Transverse colon (tissue), 4 donors: ENCODE data around the gene NTF3. TPM values are rescaled to one million over a fixed set of nuclear protein-coding genes. Genes with fewer than 3 reads are reported as not detected.

ENCODE experiments used
- DNase-seq: peaks from one replicate; pipeline ENCODE4 v3.0.0-alpha.2; 2019
- H3K27ac ChIP-seq, 4 donors: fragments of 200-600 bp; sonication (generic); 2 replicates each; pipeline ENCODE4 v1.5.1; 2016 to 2018; ENCODE audit warnings: inconsistent platforms in 4 of 4
- H3K27me3 ChIP-seq: fragments of 200-600 bp; sonication (generic); 2 replicates; pipeline ENCODE4 v1.5.1; 2017; ENCODE audit warnings: inconsistent platforms
- H3K36me3 ChIP-seq, 4 donors: fragments of 200-600 bp; sonication (generic); 2 replicates each; pipeline ENCODE4 v1.5.1; 2017 to 2019; ENCODE audit warnings: inconsistent platforms in 4 of 4
- H3K4me1 ChIP-seq, 4 donors: fragments of 200-600 bp; sonication (generic); 2 replicates each; pipeline ENCODE4 v1.5.1; 2017 to 2020; ENCODE audit warnings: inconsistent platforms in 4 of 4
- H3K4me3 ChIP-seq, 4 donors: fragments of 200-600 bp; sonication (generic); 1 replicate in 1 of 4; 2 replicates in 3 of 4; pipeline versions ENCODE4 v1.5.1 to v1.6.1; 2017 to 2019; ENCODE audit warnings: inconsistent platforms in 4 of 4
- H3K9me3 ChIP-seq, 2 donors: fragments of 200-600 bp; sonication (generic); 2 replicates each; pipeline ENCODE4 v1.5.1; 2017 to 2019; ENCODE audit warnings: inconsistent platforms in 2 of 2
- EP300 ChIP-seq: sonication (generic); formaldehyde crosslinking; IDR thresholded peaks from one replicate; pipeline ENCODE4 v1.6.1; 2017; ENCODE audit warnings: antibody characterized with exemption, low read depth
- POLR2A ChIP-seq: fragments of 450-650 bp; IDR thresholded peaks from one replicate; pipeline ENCODE4 v1.6.1; 2016; ENCODE audit warnings: antibody characterized with exemption, mild to moderate bottlenecking, moderate library complexity
- POLR2AphosphoS5 ChIP-seq, 3 donors: sonication (generic); formaldehyde crosslinking; IDR thresholded peaks; one replicate each; pipeline ENCODE4 v1.6.1; 2016; ENCODE audit warnings: antibody characterized with exemption in 3 of 3
- WGBS, 2 donors: methylation state at CpG; one replicate each; pipeline ENCODE4 v1.1.5; 2018; ENCODE audit warnings: low coverage in 1 of 2; 5-methylcytosine and 5-hydroxymethylcytosine counted together
- in situ Hi-C, 4 donors: fragments of 200-750 bp; cut with MboI; loops; one replicate each; pipeline versions ENCODE4 v1.15.0 to v1.15.1; 2017; ENCODE audit warnings: low sequenced_read_pairs in 3 of 4, low pct_ligation_motif_present in 1 of 4, low pct_unique_long_range_greater_than_20kb in 1 of 4
- intact Hi-C: fragments of 100-400 bp; cut with DNase I; formaldehyde crosslinking; loops from one replicate; pipeline ENCODE4 v1.15.1; 2023; ENCODE audit warnings: low total_unique reads
- total RNA-seq, 4 donors: library from RNA; depleted of rRNA; stranded (reverse); fragments of >200 nt; gene quantifications; one replicate each; pipeline ENCODE4 v1.1.0, GENCODE V29; 2016
- TF ChIP-seq, protein P1 (sequence below), 5 experiments: fragments of 200-600 bp in 3 of 5; fragments of 450-650 bp in 2 of 5; sonication (generic) in 3 of 5; IDR thresholded peaks; 1 replicate in 2 of 5; 2 replicates in 3 of 5; pipeline ENCODE4 v1.5.1; 2016 to 2017; ENCODE audit warnings: antibody characterized with exemption in 5 of 5, inconsistent platforms in 3 of 5, mild to moderate bottlenecking in 2 of 5, moderate library complexity in 1 of 5

The NTF3 gene
- total RNA-seq, 4 donors from 2014 or later = 0.68 TPM; not detected in 3

DNA sequence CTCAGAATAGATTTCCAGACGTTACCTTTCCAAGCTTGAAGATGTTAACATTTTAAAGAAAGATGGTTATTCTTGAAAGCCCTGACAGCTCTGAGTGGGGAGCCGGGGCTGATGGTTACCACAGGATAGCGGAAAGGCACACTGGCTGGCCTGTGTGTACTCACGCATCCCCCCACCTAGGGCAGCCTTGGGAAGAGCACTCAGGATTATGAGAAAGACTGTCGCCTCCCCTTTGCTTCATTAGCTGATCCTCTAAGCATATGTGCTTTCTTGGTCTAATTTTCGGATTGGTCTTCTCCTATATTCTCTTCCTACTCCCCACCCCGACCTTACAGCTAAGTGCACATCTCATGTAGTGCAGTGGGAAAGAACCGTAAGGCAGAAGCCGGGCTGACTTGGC is 20.7 kb downstream of the NTF3 start:
- no peak for DNase-seq
- TF ChIP-seq POLR2A (no peak), POLR2AphosphoS5 (IDR thresholded peaks at IDR 0.05) (no peak), EP300 (no peak)
- TF ChIP-seq, protein P1, sequence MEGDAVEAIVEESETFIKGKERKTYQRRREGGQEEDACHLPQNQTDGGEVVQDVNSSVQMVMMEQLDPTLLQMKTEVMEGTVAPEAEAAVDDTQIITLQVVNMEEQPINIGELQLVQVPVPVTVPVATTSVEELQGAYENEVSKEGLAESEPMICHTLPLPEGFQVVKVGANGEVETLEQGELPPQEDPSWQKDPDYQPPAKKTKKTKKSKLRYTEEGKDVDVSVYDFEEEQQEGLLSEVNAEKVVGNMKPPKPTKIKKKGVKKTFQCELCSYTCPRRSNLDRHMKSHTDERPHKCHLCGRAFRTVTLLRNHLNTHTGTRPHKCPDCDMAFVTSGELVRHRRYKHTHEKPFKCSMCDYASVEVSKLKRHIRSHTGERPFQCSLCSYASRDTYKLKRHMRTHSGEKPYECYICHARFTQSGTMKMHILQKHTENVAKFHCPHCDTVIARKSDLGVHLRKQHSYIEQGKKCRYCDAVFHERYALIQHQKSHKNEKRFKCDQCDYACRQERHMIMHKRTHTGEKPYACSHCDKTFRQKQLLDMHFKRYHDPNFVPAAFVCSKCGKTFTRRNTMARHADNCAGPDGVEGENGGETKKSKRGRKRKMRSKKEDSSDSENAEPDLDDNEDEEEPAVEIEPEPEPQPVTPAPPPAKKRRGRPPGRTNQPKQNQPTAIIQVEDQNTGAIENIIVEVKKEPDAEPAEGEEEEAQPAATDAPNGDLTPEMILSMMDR (IDR thresholded peaks at IDR 0.05) = no peak
- H3K9me3 ChIP-seq = no peaks in the 10 kb centered on the region
- WGBS, 2 donors = 90 to 92% methylated on average over 4 to 9 of the region's 9 CpGs
- H3K36me3 ChIP-seq = no peaks in the 10 kb centered on the region
- no peak overlapping the region for H3K27ac ChIP-seq
- H3K27me3 ChIP-seq = peaks cover 7% of the 10 kb centered on the region
- in situ Hi-C loops (loop anchor here in 1 of 4 donors (25.0 kb wide), 1 partner anchor 110 kb away; no protein-coding TSS in a partner anchor), intact Hi-C loops (no loop called here)
- peaks cover 0 to 18% (median 0%) of the 10 kb centered on the region in 4 donors for H3K4me1 ChIP-seq
- no peak overlapping the region for H3K4me3 ChIP-seq

DNA sequence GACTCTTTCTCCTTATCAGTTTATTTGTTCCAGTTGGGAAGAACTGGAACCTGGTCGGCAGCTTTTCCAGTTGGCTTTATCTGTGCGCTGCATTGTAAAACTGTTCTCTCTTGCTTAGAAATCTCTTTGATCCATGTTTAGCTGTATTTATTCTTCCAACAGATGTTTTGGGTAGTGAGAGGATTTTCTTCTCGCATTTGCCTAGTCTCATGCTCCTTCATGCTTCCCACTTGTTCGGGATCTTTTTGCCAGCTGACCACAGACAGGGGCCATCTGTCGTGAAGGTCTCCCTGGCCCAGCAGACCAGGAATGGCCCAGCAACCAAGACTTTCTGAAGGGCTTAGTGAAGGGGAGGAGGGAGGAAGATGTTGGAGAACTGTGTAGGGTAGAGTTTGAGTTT is 21.6 kb downstream of the NTF3 start:
- WGBS, 2 donors = 39% methylated on average over 5 of the region's 5 CpGs; no CpG with 5 or more reads in 1 of the 2 donors
- intact Hi-C loops (no loop called here), in situ Hi-C loops (loop anchor here in 1 of 4 donors (25.0 kb wide), 1 partner anchor 109 kb away; no protein-coding TSS in a partner anchor)
- no peak for DNase-seq
- peaks cover 0 to 22% (median 0%) of the 10 kb centered on the region in 4 donors for H3K4me1 ChIP-seq
- H3K27me3 ChIP-seq = peaks cover 7% of the 10 kb centered on the region
- no peak overlapping the region for H3K27ac ChIP-seq
- H3K36me3 ChIP-seq = no peaks in the 10 kb centered on the region
- no peak overlapping the region for H3K4me3 ChIP-seq
- TF ChIP-seq EP300 (no peak), POLR2AphosphoS5 (IDR thresholded peaks at IDR 0.05) (no peak), POLR2A (no peak)
- TF ChIP-seq, protein P1 (IDR thresholded peaks at IDR 0.05) = no peak
- H3K9me3 ChIP-seq = no peaks in the 10 kb centered on the region

DNA sequence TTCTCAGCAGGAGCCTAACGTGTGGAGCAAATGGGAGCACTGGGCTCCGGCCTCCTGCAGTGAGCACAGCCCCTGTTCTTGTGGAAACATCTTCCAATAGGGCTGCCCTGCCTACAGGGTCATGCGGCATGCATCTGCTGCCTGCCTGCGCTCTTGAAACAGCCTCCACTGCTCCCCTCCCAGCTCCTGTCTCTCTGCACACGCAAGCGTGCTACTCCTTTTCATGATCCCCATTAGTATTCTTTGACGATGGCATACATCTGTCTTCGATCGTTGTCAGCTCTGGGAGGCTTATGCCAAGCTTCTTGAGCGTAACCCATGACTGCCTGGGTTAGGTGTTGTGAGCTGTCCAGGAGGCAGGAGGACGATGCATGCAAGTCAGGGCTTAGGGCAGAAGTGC is 23.1 kb downstream of the NTF3 start:
- no peaks in the 10 kb centered on the region for H3K9me3 ChIP-seq
- peaks cover 0 to 18% (median 0%) of the 10 kb centered on the region in 4 donors for H3K4me1 ChIP-seq
- intact Hi-C loops (no loop called here), in situ Hi-C loops (loop anchor here in 1 of 4 donors (25.0 kb wide), 1 partner anchor 107 kb away; no protein-coding TSS in a partner anchor)
- WGBS, 2 donors = 80 to 89% methylated on average over 1 to 11 of the region's 11 CpGs
- DNase-seq = no peak
- no peak overlapping the region for H3K4me3 ChIP-seq
- TF ChIP-seq POLR2AphosphoS5 (IDR thresholded peaks at IDR 0.05) = no peak
- TF ChIP-seq, protein P1 (IDR thresholded peaks at IDR 0.05) = no peak
- TF ChIP-seq EP300 = no peak
- TF ChIP-seq POLR2A = no peak
- no peaks in the 10 kb centered on the region for H3K27me3 ChIP-seq
- no peak overlapping the region for H3K27ac ChIP-seq
- H3K36me3 ChIP-seq = no peaks in the 10 kb centered on the region

- Histone ChIP-seq H3K9me3 (no peaks in the 10 kb centered on the region), H3K27me3 (no peaks in the 10 kb centered on the region), H3K4me1 (peaks cover 0 to 18% (median 0%) of the 10 kb centered on the region in 4 donors), H3K4me3 (no peak overlapping the region), H3K27ac (no peak overlapping the region), H3K36me3 (no peaks in the 10 kb centered on the region)
- in situ Hi-C loops (loop anchor here in 1 of 4 donors (25.0 kb wide), 1 partner anchor 106 kb away; no protein-coding TSS in a partner anchor), intact Hi-C loops (no loop called here)
- no peak for DNase-seq
- TF ChIP-seq POLR2AphosphoS5 (IDR thresholded peaks at IDR 0.05) = no peak
- no peak for TF ChIP-seq EP300
- no peak for TF ChIP-seq POLR2A
- TF ChIP-seq, protein P1 (IDR thresholded peaks at IDR 0.05) = no peak
- WGBS, 2 donors = 86% methylated on average over 6 of the region's 6 CpGs; no CpG with 5 or more reads in 1 of the 2 donors
These were observed 24.1 kb downstream of the NTF3 start for GRCh38 chr12:5456030-5456429.
